HG03378 (cell line): ENCODE measurements around the gene AKAP8L.

Experiments used
- ATAC-seq: cut with Tn5 transposase; IDR thresholded peaks from one replicate; pipeline ENCODE4 v1.9.1; 2021; ENCODE audit warnings: mild to moderate bottlenecking, moderate library complexity; ENCODE audit not compliant: unreplicated experiment

Gene AKAP8L

DNA sequence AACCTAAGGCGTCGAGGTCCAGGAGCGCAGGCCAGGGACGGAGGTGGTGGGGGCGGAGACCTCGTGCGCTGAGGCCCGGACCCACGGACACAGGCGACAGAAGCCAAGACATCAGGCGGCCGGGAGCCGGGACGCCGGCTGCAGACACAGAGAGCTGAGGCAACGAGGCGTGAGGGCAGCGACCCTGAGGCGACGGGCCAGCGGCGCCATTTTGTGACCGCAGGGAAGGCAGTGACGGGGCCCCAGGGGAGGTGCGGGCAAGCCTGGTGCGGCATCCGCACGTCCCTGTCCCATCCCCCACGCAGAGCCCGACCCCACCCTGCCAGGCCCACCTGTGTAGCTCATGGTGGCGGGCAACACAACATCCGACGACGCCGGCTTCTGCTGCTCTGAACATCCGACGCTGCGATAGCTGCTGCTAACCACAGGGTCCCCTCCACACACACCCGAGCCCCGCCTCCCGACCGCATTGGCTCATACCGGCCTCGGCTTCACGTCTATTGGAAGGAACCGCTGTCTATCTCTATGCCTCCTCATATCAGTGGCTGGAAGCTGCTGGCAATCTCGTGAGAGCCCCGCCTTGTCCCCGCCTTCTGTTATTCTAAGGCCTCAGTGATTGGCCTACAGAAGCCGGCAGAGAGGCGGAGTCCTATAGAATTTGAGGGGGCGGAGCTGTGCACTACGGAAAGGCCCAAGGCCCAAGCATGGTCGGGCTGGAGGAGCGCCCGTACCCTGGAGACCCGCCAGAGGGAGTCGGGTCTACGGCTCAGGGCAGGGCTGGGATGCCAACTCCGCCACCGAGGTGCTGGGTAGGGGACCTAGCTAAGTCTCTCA lies at the start of gene AKAP8L:
TSS of gene AKAP8L (minus strand) at position 410 of the 834 bp plus-strand sequence. CDS start at position 345, 65 bp downstream.
- ATAC-seq = peak; percentile 92

DNA sequence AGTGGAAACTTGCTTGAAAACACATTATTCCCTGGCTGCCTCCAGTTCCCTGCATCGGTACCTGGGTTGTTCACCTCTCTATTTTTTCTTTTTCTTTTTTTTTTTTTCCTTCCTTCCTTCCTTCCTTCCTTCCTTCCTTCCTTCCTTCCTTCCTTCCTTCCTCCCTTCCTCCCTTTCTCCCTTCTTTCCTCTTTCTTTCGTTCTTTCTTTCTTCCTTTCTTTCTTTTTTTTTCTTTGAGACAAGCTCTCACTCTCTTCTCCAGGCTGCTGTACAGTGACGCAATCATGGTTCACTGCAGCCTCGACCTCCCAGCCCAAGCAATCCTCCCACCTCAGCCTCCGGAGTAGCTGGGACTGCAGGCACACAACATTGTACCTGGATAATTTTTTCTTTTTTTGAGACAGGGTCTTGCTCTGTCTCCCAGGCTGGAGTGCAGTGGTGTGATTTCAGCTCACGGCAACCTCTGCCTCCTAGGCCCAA lies 49.0 kb upstream of the AKAP8L start:
- no peak for ATAC-seq

- peak; percentile 61 for ATAC-seq
These were observed 48.3 kb upstream of the AKAP8L start for GRCh38 chr19:15466851-15467733.

GRCh38 chr19:15464394-15465385 lies 45.9 kb upstream of the AKAP8L start, which contains the start of gene RASAL3:
Gene RASAL3, minus strand, starts transcription at chr19:15464544. Its CDS starts 186 bp downstream, at chr19:15464358.
- no peak for ATAC-seq

- ATAC-seq = no peak
These were observed 45.1 kb upstream of the AKAP8L start for GRCh38 chr19:15463861-15464371.

DNA sequence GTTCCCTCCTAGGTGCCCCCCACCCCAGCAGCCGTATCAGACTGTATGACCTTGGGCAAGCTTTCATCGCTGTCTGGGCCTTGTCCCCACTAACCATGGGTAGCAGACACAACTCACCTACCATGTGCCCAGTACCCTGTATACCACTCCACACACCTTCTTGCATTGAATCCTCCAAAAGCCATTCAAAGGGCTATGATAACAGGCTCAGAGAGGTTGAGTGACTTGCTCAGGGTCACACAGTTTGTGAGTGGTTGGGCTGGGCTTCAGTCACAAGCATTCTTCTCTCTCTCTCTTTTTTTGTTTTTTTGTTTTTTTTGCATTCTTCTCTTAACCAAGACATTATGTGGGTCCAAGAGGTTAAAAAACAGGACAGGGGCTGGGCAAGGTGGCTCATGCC lies 42.9 kb upstream of the AKAP8L start:
- no peak for ATAC-seq

DNA sequence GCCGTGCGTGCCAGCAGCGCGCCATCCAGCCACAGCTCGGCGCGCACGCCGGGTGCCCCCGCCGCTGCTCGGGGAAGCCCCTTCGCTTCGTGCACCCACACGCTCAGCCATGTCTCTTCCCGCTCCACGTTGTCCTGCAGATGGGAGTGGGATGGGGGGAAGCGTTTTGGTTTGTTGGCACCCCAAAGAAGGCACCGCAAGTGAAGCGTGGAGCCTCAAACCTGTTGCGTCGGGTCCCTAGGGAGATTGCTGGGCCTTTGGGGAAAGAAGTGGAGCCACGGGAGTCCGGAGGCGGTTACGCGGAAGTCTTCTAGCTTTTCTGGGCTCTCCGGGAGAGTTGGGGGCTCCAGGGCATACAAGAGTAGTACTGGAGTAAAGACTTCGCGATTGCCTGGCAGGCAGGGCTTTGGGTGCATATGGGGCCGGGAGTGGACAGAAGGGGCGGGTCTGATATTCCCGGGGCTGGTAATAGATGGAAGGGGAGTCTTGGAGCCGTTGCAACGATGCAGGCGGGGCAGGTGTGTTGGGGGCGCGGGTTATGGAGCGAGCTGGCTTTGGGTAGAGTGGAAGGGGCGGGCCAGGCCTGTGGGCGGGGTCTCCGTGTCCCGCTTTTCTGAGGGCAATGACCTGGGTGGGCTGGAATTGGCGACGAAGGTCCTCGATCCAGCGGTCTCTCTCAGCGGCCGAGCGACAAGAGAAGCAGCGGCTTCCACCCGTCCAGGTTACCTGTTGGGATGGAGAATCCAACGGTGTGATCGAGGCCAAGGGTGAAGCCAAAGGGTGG lies 39.1 kb upstream of the AKAP8L start:
- ATAC-seq = no peak

DNA sequence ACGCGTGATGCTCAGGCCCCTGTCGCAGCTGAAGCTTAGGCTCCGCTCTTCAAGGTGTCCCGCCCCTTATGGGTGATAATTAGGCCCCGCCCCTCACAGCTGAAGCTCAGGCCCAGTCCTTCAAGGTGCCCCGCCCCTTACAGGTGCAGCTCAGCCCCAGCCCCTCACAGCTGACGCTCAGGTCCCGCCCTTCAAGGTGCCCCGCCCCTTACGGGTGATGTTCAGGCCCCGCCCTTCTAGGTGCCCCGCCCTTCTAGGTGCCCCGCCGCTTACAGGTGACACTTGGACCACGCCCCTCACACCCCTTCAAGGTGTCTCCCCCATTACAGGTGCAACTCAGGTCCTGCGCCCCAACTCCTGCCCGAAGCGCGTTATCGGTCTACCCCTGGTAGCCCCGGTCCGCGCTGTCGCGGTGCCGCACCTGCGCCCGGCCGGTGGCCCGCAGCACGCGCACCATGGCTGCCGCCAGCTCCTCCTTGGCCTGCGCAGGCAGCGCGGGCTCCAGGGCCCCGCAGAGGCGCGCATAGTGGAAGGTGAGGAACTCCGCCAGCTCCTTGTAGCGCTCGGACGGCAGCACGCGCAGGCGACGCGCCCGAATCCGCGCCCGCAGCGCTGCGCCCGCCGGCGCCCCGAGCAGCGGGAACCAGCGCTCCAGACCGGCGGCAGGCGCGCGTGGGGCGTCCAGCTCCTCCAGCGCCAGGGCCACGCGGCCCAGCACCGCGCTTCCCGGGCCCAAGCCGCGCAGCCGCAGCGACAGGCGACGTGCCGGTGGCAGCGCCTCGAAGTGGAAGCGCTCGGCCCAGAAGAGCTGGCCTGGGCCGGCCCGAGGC lies 38.3 kb upstream of the AKAP8L start:
- ATAC-seq = no peak

DNA sequence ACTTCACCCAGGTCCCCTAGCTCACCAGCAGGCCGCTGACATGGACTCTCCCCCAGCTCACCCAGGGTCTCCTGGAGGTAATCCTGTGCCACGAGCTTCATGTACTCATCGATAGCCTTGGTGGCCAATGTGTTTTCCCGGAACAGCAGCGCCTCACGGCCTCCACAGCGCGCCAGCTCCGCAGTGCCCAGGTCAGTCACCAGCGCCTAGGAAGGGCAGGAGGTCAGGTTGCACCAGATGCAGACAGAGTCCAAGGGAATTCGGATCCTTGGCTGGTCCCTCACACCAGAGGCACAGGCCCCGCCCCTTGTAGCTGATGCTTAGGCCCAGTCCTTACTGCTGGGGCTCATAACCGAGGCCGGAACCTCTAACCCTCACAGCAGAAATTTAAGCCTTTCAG lies 37.7 kb upstream of the AKAP8L start:
- ATAC-seq = no peak

DNA sequence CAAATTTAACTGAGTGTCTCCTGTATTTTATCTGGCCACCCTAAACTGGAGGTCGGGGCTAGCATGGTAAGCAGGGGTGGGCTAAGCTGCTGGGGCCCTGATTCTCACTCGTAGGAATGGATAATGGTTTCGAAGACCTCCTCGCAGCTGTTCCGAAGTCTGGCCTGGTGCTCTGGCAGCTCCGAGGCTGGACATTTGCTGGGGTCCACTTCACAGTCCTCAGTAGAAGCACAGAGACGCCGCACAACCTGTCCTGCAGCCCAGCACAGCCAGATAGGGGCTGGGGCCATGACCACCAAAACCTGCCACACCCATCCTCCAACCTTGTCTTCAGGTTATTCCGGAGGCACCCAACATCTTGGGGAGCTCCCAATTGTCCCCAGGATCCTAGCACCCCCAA lies 37.2 kb upstream of the AKAP8L start:
- ATAC-seq = no peak

DNA sequence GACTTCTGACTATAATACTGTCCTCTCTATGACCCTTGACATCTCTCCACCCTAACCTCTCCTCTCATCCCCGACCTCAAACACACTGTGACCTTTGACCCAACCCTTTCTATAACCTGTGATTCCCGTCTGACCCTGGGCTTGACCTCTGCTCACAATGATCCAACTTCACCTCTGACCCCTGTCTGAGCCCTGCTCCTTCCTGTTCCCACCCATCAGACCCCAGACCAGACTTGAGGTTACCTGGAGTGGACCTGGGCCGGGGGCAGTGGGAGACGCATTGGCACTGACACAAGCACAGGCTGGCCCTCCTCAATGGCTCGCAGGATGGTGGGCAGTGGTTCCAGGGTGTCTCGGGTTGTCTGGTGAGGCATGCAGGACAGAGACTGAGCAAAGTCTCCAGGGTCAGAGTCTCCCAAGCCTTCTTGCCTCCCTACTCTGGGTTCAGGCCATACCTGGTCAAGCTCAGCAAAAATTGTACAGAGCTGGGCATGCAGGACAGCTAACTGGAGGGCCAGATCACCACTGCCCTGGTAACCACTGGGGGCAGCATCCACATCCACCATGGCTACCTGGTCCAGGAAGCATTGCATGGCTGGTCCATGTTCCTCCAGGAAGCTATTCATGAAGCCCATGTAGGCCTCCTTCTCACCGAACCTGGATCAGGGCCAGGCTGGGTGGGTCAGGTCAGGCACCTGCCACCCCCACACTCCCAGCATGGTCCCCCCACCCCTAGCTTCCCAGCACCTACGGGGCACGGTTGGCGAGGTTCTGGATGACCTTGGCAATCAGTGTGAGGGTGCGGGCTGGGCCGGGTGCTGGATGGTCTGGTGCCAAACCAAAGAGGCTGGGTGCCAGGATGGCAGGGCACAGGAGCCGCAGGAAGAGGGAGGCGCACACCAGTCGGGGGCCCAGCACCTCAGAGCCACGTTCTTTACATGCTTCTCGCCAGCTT lies 35.4 kb upstream of the AKAP8L start:
- no peak for ATAC-seq

- no peak for ATAC-seq
These were observed 34.3 kb upstream of the AKAP8L start for GRCh38 chr19:15453091-15453578.

- ATAC-seq = no peak
These were observed 33.6 kb upstream of the AKAP8L start for GRCh38 chr19:15452111-15453047.

DNA sequence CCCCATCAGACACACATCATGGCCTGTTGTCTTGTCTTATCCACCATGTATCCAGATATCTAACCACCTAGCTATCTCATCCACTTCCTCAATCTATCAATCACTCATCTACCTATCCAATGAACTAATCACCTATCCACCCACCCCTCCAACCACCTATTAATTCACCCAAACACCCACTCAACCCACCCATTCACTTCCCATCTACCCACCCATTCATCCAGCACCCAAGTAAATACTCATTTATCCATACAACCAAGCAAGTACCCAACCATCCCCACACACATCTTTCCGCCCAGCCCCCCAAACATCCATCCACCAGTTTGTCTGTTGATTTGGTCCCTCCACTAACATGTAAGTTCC lies 31.7 kb upstream of the AKAP8L start:
- ATAC-seq = no peak

DNA sequence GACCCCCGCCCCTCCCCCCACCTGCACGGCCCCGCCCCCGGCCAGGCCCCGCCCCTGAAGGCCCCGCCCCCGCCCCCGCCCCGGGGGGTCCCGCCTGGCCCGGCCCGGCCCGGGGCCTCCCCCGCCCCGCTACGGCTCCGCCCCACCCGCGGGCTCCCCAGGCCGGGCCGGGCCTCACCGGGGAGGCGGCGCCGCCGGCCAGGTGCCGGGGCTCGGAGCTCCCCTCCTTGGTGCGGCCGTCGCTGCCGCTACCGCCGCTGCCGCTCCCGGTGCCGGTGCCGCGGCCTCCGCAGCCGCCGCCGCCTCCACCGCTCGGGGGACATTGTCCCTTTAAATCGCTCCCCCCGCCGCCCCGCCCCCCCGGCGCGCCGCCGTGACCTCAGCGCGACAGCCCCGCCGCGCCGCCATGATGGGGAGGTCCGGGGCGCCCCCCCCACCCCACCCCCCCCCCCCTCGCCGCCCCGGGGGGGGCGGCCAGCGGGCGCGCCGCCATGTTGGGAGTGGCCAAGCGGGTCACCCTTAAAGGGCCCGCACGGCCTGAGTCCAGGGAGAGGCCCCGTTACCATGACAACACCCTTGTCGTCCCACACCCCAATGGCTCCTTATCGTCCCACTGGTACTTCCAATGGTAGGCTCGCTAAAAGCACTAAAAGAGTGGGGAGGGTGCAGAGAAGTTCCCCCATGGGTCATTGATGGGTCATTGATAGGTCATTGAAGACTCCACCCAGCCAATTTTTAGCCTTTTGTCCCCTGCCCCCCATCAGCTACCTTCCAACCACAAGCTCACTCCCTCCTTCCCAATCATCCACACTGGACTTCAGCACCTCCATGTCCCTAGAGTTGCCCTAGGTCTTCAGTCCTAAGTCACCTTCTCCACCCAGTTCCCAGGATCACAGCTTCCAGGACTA lies 31.1 kb upstream of the AKAP8L start, which contains the start of gene WIZ:
TSS of gene WIZ (minus strand) at position 337 of the 908 bp plus-strand sequence. CDS start 1,649 bp downstream, outside the sequence.
- ATAC-seq = no peak
